Stimulated activated CD4-positive, alpha-beta T cell treated with anti-CD3 and anti-CD28 coated beads, TNF-alpha, amount 100 ng/mL, for 48 hours (primary cell): ENCODE measurements around the gene HOXA6.

Experiments used
- DNase-seq, 3 donors: peaks; one replicate each; pipeline ENCODE4 v3.0.0-alpha.2; 2020; ENCODE audit warnings: low read depth in 3 of 3

HOXA6 gene

GRCh38 chr7:27098578-27099451 lies 48.8 kb downstream of the HOXA6 start:
- no peak for DNase-seq

GRCh38 chr7:27097686-27098577 lies 49.6 kb downstream of the HOXA6 start:
- no peak for DNase-seq

GRCh38 chr7:27096768-27097514 lies 50.6 kb downstream of the HOXA6 start:
- no peak for DNase-seq

- peak; percentile 32 to 61 (median 59) for DNase-seq
Observed at GRCh38 chr7:27095897-27096767, 51.4 kb downstream of the HOXA6 start, which contains the start of gene HOXA1. TSS of gene HOXA1 (minus strand) at chr7:27096000. CDS start at chr7:27095912, 88 bp downstream.
